B cell (primary cell): ENCODE results near the gene TRIM50.
"Not testable (repeated sequence)": the region's sequence is repeated elsewhere in the genome, so short reads cannot be mapped to it uniquely, and the experiment has no call there.

ENCODE experiments used
- EZH2 ChIP-seq: IDR thresholded peaks from 2 replicates; pipeline ENCODE4 v1.6.1; 2012; ENCODE audit warnings: borderline replicate concordance, low read depth, mild to moderate bottlenecking, moderate library complexity, low read length; ENCODE audit not compliant: insufficient read depth, poor library complexity, severe bottlenecking
- TF ChIP-seq, protein P1 (sequence below): fragments of 200-600 bp; IDR thresholded peaks from one replicate; pipeline ENCODE4 v1.8.0; 2022; ENCODE audit warnings: antibody characterized with exemption, mild to moderate bottlenecking

DNA sequence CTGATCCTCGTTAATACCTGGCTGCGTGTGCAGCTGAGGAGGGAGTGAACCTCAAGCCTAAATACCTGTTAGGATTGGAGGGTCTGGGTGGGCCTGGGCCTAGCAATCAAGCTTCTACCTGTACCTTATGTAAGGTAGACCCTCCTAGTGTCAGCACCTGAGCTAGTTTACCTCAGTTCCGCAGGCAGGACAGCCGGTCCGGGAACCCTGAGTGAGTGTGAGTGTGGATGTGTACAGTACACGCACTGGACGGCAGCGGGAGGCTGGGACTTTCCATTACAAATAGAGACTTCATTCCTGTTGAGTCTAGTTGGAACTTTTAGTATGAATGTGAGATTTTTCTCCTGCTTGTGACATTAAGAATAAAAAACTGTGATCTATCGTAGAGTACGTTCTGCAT lies 25.0 kb downstream of the TRIM50 start:
- TF ChIP-seq, protein P1, sequence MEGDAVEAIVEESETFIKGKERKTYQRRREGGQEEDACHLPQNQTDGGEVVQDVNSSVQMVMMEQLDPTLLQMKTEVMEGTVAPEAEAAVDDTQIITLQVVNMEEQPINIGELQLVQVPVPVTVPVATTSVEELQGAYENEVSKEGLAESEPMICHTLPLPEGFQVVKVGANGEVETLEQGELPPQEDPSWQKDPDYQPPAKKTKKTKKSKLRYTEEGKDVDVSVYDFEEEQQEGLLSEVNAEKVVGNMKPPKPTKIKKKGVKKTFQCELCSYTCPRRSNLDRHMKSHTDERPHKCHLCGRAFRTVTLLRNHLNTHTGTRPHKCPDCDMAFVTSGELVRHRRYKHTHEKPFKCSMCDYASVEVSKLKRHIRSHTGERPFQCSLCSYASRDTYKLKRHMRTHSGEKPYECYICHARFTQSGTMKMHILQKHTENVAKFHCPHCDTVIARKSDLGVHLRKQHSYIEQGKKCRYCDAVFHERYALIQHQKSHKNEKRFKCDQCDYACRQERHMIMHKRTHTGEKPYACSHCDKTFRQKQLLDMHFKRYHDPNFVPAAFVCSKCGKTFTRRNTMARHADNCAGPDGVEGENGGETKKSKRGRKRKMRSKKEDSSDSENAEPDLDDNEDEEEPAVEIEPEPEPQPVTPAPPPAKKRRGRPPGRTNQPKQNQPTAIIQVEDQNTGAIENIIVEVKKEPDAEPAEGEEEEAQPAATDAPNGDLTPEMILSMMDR, result not testable (repeated sequence)
- TF ChIP-seq EZH2, result not testable (repeated sequence)
